CD4-positive, alpha-beta T cell treated with Interleukin-21 for 1 hour (primary cell): Measurements from ENCODE around the gene ZFR.
"Not testable (repeated sequence)": the region's sequence is repeated elsewhere in the genome, so short reads cannot be mapped to it uniquely, and the experiment has no call there.

Experiments
- DNase-seq: peaks from one replicate; pipeline ENCODE4 v3.0.0-alpha.2; 2020

ZFR gene

DNA sequence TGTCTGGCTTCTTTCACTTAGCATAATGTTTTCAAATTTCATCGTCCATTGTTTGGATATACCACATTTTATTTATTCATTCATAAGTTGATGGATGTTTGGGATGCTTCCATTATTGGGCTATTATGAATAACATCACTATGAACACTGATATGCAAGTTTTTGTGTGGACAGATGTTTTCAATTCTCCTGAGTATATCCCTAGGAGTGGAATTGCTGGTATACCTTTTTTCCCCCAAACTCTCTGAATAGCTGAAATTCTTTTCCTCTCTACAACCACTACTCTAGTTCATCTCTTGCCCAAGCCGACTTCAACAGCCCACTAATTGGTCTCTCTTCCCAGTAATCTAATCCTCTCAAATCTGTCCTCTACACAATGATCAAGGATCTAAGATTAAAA, 4.7 kb upstream of the ZFR start:
- no peak for DNase-seq

DNA sequence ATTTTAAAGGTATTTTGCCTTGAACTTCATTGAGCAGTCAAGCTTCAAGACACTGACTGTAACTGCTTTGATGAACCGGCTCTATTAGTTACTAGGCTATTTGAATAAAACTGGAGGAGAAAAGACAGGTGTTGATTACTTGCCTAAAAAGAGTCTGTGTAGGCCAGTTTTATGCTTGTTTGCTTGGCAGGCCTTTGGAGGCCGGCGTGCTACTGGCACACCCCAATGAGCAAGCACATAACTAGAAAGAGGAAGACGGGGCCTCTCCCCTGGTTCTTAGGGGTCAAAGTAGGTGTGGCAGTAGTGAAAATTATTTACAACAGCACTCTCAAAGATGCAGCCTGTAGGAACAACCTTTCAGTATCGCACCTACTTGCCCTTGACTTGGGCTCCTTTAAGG, 2.1 kb upstream of the ZFR start:
- no peak for DNase-seq

DNA sequence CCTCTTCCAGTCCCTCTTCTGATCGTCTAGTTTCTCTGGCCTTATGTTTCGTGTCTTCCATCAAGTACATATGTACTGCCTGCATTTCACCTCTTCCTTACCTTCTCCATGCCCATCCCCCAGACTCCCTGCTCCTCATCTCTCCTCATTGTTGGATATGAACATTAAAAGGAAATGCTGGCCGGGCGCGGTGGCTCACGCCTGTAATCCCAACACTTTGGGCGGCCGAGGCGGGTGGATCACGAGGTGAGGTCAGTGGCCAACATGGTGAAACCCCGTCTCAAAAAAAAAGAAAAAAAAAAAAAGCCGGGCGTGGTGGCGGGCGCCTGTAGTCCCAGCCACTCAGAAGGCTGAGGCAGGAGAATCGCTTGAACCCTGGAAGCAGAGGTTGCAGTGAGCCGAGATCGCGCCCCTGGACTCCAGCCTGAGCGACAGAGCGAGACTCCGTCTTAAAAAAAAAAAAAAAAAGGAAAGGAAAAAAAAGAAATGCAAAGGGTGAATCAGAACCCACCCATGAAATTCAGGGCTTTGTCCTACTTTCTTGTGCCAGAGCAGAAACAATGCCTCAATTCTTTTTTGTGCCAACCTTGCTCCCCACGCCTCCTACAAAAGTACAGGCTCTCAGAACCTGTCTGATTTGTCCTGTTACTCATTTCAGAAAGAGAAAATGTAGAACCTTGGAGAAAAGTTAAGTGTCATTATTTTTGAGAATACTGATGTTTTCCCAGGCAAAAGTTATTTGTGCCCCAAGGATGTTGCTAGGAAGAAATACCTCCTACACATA, 1.5 kb upstream of the ZFR start:
- DNase-seq, result no peak

DNA sequence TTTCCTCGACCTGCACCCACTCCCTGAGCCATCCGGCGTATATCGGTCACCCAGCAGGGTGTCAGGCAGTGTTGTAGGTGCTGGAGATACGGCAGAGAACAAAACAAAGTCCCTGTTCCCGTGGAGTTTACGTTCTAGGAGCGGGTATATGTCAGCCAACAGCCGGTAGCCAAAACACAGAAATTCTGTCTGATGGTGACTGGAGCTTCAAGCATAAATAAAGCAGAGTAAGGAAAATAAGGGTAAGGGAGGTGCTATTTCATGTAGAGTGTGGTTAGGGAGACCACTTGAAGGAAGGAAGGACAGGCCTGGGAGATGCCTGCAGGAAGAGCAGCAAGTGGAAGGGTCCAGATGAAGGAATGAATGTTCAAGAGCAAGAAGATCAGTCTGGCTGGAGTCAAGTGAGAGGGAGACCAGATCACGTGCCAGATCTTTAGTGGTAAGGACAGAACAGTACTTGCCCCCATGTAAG, 783 bp upstream of the ZFR start:
- no peak for DNase-seq

GRCh38 chr5:32443541-32444430, 754 bp downstream of the ZFR start:
- peak; percentile 68 for DNase-seq

- DNase-seq, result no peak
Measured at GRCh38 chr5:32443145-32443540, 1.4 kb downstream of the ZFR start.

GRCh38 chr5:32439086-32439642, 5.4 kb downstream of the ZFR start:
- no peak for DNase-seq

- no peak for DNase-seq
Measured at GRCh38 chr5:32436553-32437242, 7.8 kb downstream of the ZFR start.

GRCh38 chr5:32435383-32435782, 9.2 kb downstream of the ZFR start:
- no peak for DNase-seq

DNA sequence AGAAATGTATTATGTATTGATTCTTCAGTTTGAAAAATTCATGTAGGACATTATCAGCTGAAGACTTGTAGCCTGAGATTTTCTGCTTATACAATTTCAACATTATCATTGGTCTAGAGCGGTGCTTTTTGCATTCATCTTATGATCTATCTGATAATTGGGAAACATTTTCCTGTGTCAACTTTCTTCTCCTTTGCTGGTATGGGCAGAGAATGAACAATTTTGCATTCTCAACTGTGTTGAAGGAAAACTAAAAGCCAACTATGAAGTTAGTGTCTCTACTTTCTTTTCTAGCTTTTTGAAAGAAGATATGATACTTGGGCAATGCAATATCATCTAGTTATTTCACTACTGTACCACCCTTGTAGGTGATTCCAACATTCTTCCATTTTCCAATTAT, 10.3 kb downstream of the ZFR start:
- no peak for DNase-seq

DNA sequence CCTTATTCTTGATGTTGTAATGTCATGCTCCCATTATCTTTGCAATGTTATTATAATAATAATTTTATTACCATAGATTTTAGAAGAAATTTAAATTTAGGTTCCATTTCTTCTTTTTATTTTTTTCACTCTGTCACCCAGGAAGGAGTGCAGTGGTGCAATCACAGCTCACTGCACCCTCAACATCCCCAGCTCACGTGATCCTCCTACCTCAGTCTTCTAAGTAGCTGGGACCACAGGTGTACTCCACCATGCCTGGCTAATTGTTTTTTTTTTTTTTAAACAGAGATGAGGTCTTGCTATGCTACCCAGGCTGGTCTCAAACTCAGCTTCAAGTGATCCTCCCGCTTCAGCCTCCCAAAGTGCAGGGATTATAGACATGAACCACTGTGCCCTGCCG, 11.9 kb downstream of the ZFR start:
- no peak for DNase-seq

DNA sequence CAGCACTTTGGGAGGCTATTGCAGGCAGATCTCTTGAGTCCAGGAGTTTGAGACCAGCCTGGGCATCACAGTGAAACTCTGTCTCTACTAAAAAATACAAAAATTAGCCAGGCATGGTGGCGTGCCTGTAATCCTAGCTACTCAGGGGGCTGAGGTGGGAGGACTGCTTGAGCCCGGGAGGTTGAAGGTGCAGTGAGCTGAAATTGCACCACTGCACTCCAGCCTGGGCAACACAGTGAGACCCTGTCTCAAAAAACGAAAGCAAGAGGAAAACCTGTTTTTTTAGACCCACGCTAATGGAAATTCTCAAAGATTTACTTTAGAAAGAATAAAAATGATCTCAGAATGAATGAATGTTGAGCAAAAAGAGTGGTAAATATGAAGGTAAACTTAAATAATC, 13.7 kb downstream of the ZFR start:
- not testable (repeated sequence) for DNase-seq

- no peak for DNase-seq
Measured at GRCh38 chr5:32428426-32428825, 16.1 kb downstream of the ZFR start.

DNA sequence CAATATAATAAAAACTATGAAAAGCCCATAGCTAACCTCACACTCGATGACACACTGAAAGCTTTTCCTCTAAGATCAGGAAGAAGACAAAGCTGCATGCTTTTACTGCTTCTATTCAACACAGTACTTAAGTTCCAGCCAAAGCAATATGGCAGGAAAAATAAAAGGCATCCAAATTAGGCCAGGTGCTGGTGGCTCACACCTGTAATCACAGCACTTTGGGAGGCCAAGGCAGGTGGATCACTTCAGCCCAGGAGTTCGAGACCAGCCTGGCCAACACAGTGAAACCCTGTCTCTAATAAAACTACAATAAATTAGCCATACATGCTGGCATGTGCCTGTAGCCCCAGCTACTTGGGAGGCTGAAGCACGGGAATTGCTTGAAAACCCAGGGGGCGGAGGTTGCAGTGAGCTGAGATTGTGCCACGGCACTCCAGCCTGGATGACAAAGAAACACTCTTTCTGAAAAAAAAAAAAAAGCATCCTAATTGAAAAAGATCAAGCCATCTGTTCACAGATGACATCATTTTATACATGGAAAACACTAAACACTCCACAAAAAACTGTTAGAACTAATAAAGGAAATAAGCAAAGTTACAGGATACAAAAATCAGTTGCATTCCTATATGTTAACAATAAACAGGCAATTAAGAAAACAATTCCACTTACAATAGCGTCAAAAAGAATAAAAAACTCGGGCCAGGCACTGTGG, 17.9 kb downstream of the ZFR start:
- DNase-seq, result no peak

- DNase-seq, result no peak
Measured at GRCh38 chr5:32422697-32423096, 21.8 kb downstream of the ZFR start.

GRCh38 chr5:32421075-32421474, 23.5 kb downstream of the ZFR start:
- DNase-seq, result no peak

- no peak for DNase-seq
Measured at GRCh38 chr5:32420506-32420905, 24.0 kb downstream of the ZFR start.

GRCh38 chr5:32419791-32420190, 24.7 kb downstream of the ZFR start:
- DNase-seq, result no peak

DNA sequence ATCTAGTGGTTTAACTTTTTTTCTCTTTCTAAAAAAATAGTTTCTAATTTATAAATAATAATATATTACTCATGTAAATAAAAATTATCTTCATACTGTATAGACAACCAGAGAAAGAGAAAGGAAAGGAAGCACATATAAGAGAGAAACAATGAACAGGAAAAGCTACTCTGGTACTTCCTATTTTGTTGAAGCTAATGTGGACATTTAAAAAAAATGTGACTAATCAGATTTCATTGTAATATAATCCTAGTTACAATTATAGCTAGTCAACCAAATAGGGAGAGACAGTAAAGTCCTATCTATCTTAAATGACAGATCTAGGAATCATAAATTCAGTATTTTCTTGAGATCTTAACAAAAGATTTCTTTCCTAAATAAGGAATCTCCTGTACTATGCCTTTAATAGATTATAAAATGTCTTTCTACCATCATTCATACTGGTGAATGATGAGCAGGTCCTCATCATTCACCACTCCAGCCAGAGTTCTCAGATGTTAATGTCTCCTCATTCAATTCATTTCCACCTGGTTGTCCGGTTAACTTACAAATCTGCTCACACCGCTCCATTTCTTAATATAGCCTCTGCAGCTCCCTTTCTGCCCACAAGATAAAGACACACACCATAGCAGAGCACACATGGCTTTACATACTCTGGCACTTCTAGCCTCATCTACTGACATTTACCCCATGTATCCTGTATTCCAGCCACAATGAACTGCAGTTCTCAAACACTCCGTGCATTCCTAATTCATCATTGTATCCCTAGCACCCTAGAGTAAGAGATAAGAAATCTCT, 30.9 kb downstream of the ZFR start:
- DNase-seq, result no peak

DNA sequence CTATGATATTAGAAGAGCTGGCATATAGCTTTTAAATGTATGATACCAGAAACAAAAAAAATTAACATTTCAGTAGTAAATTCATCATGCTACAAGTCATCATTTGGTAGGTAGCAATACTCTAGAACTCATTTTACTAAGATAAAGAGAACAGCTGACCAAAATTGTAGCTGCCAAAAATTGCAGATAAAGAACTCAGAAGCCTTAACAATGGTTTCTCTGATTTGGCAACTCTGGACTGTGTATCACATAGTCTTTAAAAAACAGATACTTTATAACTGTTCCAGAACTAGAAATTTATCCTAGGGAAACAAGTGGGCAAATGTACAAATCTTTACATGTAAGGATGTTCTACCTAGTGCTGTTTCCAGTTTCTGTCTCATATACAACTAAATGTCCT, 33.9 kb downstream of the ZFR start:
- DNase-seq, result no peak

GRCh38 chr5:32406650-32407049, 37.9 kb downstream of the ZFR start:
- DNase-seq, result no peak

- DNase-seq, result no peak
Measured at GRCh38 chr5:32405507-32405906, 39.0 kb downstream of the ZFR start.
